ENCODE results near the gene ERAP2.
"Not testable (repeated sequence)": the region's sequence is repeated elsewhere in the genome, so short reads cannot be mapped to it uniquely, and the experiment has no call there.

Gene ERAP2

DNA sequence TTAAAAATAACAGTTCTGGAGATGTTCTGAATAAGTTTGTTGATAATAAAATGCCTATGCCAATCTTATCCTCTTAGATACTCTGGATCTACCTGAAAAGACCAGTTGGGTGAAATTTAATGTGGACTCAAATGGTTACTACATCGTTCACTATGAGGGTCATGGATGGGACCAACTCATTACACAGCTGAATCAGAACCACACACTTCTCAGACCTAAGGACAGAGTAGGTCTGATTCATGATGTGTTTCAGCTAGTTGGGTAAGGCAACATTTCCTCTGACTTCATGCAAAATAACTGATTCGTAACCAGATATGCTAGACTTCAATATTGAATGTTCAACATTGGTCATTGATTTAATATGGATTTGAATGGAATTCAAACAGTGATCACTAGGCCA lies 27.0 kb downstream of the ERAP2 start:
- no peak for DNase-seq

DNA sequence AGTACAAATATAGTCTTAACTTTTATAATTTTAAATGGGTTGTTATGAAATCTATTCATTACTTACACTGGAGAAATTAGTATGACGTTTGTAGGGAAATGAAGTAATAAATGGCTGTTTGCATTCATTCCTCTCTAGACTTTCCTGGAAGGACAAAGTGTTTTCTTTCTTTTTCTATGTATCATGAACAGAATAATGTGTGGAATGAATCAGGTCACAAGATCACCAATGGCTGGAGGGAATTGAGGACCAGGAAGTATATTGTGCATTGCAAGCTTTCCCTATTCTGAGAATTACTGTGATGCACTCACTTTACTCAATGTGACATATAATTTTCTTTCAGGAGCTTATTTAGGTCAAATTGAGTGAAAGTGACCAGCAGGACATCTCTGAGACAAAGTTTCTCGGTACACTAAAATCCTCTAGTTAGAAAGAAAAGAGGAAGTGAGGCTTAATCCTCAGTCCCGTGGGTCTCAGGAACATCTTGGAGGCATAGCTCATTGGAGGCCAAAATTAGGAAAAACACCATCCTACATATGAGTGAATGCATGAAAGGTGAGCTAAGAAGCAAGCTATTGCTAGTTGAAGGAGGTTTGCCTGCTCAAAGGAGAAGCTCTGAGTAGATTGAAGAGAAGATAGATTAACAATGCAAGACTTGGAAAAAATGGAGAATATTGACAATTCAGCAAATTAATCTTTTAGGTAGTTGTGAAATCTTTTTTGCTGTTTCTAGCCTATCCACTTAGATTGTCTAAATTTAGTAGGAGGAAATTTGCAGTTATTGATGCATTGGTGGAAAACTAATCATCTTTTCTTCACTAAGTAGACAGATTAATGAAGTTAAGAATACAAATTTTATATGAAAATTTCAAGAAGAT lies 28.0 kb downstream of the ERAP2 start:
- no peak for DNase-seq

DNA sequence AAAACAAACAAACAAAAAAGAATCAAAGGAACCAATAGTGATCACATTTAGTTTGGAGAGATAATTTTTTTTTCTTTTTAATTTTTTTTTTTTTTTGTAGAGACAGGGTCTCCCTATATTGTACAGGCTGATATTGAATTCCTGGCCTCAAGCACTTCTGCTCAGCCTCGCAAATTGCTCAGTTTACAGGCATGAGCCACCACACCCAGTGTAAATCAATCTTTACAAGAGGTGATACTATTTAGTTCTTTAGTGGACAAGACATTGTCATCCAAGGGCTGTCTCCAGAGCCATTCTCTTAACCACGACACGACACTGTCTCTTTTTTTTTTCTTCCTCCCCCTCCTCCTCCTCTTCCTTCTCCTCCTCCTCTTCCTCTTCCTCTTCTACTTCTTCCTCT lies 29.6 kb downstream of the ERAP2 start:
- no peak for DNase-seq

DNA sequence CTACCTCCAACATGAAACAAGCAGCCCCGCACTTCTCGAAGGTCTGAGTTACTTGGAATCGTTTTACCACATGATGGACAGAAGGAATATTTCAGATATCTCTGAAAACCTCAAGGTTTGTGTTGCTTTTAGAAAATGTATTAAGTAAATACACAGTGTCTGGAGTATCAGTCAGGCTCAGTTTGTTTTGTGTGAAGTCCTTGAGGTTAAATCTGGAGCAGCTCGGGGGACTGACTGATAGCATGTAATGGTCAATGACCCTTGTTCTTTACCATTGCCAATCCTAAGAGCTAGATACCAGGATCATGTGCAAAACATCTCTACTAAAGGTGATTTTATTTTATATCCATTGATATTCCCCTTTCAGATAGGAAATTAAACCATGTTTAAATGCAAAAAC lies 32.7 kb downstream of the ERAP2 start:
- no peak for DNase-seq

DNA sequence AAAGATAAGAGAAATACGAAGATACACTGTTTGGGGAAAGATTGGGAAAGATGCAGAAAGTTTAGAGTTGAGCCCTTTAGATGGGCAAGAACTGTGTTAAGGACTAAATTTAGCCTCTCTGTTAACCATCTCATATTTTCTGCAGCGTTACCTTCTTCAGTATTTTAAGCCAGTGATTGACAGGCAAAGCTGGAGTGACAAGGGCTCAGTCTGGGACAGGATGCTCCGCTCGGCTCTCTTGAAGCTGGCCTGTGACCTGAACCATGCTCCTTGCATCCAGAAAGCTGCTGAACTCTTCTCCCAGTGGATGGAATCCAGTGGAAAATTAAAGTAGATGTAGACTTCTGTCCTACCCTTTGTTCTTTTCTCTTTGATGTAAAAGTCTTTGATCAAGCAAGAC lies 33.1 kb downstream of the ERAP2 start:
- DNase-seq, result no peak

DNA sequence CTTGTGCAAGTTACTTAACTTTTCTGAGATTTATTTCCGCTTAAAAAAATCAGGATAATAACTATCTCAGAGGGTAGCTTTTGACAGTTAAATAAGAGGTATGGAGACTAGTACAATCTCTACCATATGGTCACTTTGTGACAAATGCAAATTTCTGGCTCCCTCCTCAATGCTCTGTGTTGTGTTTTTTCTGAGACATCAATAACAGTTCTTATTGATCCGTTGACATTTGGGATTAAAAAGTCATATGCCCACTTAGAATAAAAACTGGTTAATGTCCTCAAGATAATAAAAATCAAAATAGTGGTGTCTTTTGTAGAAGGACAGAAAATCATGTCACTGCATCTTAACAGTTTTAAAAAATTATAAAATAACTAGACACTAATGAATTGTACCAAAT lies 34.8 kb downstream of the ERAP2 start:
- DNase-seq, result no peak

DNA sequence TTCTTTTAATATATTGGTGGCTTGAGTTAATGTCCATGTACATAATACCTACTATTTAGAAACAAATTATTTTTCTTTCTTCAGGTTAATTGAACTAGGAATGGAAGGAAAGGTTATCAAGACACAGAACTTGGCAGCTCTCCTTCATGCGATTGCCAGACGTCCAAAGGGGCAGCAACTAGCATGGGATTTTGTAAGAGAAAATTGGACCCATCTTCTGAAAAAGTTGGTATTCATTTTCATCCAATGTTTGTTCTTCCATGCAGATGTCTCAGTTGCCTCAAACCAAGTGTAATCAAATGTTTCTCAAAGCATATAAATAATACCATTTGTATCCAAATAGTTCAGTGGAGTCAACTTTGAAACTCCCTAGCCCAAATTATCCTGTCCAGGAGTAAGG lies 36.9 kb downstream of the ERAP2 start:
- no peak for DNase-seq

DNA sequence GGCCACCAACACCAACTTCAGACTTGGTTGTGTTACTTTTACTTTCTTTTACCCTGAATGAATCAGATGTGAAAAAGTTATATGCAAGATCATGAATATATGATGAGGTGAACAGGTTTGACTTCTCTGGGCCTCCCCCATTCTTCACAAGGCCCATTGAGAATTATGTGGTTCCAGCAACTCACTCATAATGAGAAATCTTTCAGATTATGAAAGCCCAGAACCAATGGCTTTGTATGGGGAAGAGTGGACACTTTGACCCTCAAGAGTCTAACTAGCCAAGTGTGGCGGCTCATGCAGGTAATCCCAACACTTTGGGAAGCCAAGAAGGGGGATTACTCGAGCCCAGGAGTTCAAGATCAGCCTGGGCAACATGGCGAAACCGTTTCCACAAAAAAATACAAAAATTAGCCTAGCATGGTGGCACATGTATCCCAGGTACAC lies 43.5 kb downstream of the ERAP2 start:
- no peak for DNase-seq

DNA sequence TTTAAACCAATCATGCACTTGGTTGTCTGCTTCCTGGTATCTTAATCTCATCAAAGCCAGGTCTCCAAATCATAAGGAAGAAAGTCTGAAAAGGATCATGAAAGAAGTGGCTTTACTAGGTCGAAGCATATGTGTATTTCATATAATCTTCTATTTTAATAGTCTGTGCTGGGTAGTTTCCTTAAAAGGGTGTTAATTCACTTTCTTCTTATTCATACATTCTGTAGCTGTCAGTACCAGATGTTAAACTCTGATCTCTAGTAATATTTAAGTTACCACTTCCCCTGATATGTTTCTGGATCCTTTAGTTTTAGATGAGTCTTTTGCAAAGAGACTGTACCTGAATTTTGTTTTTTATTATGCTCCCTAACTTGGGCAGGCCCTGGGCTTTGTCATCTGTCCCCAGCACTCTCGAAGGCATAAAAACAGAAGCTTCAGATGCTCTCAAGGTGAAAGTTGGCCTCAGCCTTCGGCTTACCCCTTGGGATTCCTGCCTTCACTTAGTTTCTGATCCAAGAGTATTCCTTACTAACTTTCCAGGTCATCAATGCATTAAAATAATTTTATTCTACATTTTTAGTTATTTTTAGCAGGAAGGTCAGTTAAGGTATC lies 44.5 kb downstream of the ERAP2 start:
- DNase-seq, result no peak

DNA sequence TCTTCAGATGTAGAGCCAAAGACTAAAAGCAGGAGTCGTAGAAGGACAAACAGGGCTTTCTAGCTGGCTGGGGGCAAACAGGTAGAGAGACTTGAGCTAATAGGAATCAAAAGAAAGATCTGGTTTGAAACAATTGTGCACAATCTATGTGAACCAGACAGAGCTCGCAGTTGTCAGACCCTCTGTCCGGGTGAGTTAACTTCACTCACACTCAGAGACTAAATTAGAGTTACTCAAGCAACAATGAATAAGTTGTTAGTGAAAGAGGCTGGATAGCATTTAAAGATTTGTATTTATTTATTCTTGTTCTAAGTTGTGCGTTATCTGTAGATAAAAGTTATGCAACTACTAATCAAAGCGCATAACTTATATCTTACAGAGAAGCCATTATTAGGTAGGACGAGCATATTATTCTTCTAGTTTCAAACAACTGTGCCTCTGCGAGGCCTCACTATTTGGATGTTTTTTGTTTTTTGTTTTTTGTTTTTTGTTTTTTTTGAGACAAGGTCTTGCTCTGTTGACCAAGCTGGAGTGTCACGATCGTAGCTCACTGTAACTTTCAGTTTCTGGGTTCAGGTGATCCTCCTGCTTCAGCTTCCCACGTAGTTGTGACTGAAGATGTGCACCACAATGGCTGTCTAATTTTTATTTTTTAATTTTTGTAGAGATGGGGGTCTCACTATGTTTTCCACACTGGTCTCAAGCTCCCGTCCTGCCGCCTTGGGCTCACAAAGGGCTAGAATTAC lies 46.4 kb downstream of the ERAP2 start:
- DNase-seq, result no peak

DNA sequence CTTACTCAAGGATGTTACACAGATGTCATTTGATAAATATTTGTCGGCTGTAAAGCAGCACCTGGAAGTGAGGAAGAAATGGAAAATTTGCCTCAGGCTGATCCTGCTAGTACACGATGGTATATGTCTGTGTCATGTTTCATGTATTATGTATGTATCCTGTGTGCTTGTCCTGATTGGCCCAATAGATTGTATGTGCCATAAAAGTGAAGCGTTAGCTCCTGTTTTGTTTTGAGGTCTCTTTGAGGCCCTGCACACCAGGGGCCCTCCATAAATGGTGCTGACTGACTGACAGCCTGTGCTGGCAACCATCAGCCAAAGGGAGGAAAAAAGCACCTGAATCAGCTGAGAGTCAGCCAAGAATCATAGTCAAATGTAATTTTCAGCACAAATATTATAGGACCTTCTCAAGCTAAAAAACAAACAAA lies 47.7 kb downstream of the ERAP2 start:
- no peak for DNase-seq

DNA sequence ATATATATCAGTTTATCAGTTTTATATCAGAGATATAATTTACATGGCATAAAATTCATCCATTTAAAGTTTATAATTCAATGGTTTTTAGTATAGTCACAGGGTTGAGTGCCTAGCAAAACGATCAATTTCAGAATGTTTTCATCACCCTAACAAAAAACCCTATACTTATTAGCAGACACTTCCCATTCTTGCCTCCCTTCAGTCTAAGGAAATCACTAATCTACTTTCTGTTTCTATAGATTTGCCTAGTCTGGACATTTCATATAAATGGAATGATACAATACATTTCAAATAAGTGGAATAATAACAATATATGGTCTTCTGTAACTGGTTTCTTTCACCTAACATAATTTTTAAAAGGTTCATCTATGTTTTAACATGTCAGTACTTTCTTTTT lies 50.0 kb downstream of the ERAP2 start:
- no peak for DNase-seq

DNA sequence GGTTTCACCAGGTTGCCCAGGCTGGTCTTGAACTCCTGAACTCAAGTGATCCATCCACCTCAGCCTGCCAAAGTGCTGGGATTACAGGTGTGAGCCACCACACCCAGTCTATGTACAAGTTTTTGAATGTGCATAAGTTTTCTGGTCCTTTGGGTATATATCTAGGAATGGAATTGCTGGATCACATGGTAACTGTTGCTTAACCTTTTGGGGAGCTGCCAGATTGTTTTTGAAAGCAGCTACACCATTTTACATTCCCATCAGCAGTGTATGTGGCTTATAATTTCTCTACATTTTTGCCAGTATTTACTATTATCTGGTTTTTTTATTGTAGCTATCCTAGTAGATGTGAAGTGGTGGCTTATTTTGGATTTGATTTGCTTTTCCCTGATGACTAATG lies 50.7 kb downstream of the ERAP2 start:
- DNase-seq, result no peak

DNA sequence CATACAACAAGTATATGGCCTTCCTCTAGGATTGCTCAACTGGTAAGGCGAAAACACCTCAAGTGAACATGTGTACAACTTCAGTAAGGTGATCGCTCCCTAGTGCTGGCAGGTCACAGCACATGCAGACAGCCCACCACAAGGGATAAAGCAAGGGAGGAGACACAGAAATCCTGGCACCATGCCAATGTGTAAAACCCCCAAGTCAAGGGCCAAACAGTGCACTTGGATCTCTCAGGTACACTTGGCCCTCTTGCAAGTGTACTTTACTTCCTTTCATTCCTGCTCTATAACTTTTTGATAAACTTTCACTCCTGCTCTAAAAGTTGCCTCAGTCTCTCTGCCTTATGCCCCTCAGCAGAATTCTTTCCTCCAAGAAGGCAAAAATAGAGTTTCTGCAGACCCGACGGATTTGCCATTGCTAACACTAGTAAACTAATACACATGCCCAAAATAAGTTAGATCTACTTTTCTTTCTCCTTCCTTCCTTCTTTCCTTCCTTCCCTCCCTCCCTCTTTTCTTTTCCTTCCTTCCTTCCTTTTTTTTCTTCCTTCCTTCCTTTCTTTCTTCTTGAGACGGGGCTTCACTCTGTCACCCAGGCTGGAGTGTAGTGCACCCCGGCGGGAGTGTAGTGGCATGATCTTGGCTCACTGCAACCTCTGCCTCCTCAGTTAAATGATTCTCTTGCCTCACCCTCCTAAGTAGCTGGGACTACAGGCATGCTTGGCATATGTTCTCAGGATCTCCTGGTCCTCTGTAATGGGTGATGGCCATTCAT lies 52.8 kb downstream of the ERAP2 start:
- no peak for DNase-seq

DNA sequence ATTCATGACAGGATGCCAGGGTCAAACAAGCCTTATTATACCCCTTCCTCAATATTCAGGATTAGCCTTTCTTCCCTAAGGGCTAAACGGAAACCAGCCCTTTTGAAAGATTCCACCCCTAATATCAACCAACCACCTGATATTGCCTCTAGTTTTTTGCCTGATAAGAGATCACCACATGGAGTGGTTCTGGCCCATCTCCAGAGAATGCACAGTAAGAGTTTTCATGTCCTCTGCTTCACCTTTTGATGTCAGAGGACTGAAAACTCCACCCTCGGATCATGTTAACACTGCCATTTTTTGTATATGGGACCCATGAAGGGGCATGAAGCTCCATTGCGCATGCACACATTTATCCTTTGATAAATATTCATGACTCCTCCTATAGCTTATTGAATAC lies 53.8 kb downstream of the ERAP2 start:
- no peak for DNase-seq

DNA sequence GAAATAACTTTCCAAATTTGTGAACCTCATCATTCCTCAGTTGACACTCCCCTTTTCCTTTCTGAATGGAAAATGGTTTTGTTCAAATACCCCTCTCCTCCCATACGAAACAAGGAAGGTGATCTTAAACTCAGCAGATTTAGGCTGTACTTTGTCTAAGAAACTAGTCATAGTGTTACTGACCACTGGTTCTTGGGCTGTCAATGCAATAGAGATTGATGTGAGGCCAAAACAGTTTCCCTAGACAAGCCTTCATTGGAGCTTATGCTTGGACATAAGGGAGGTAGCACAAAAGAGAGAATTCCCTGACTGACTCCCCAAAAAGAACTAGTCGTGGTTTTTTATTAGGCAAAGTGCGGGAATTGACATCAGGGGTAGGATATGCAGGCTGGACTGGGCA lies 54.3 kb downstream of the ERAP2 start:
- no peak for DNase-seq

DNA sequence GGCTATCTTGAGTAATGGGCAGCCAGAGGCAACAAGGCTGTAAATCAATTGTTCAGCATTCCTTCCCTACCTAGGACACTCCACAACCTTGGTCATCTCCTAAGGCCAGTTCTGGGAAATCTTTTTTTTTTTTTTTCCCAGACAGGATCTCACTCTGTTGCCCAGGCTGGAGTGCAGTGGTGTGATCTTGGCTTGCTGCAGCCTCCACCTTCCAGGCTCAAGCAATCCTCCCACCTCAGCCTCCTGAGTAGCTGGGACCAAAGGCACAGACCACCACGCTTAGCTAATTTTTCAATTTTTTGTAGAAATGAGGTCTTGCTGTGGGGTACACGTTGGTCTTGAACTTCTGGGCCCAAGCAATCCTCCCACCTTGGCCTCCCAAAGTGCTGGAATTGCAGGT lies 54.7 kb downstream of the ERAP2 start:
- DNase-seq, result not testable (repeated sequence)

DNA sequence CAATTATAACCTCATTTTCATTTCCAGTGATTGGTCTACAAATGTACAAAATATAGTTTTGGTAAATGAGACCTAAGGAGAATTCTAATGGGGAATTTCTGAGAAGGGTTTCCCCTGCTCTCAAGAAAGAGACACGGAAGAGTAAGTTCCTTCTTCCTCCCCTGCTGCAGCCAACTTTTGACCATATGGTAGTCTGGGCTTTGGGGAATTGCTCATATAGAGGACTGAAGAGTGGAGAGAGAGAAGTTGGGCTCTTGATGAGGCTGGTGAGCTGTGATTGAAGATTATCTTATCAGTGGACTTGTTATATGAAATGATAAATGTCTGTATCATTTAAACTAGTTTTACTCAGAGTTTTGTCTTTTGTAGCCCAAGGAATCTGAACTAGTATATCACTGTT lies 55.3 kb downstream of the ERAP2 start:
- DNase-seq, result no peak

DNA sequence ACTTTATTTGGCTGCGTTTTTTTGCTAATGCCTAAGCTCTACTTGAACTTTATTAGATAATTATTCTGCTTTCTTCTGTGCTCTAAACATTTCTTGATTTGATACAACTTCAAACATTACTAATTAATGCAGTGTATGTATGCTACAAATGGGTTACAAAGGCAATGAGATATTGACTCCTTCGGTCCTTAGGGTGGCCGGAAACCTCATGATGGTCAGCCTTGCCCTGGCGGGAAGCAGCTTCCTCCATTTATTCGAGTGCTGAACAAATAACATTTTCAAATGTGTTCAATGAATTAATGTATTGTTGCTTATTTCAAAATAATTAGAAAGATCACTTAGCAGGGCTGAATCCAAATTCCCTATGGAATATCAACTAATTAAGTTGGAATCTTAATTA lies 55.7 kb downstream of the ERAP2 start:
- no peak for DNase-seq

DNA sequence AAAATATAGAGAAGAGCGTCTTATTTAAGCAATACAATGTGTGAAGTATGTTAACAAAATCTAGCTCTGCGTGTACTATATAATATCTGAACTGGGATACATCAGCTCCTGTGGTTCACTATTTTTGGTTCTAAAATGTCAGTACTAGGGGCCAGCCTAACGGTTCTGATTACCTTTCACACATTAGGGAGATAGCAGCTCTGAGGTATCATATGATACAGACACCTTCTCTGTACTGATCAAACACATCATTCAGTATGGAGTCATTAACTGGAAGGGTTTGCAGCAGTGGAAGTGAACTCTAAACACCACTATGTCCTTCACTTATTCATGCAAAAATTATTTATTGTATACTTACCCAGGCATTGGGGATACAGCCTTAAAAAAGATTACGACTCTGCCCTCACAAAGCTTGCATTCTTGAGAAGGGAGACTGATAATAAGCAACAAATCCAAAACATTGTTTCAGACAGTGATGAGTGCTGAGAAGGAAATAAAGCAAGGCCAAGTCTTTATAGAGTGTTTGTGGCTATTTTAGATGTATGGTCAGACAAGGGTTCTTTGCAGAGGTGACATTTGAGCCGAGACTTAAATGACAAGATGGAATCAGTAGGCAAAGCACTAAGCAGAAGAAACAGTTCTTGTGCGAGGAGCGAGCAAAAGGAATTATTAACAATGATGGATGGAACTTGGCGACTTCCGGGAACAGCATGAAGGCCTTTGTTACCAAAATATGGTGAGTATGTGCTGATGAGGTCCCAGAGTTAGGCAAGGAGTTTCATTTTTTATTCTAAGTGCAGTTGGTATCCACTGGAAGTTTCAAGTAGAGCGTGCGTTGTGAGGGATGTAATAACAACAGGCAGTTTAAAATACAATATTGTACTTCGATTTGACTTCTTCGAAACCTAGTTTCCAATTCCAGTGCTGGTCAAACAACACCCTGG lies 57.7 kb downstream of the ERAP2 start:
- peak; percentile 46 for DNase-seq

DNA sequence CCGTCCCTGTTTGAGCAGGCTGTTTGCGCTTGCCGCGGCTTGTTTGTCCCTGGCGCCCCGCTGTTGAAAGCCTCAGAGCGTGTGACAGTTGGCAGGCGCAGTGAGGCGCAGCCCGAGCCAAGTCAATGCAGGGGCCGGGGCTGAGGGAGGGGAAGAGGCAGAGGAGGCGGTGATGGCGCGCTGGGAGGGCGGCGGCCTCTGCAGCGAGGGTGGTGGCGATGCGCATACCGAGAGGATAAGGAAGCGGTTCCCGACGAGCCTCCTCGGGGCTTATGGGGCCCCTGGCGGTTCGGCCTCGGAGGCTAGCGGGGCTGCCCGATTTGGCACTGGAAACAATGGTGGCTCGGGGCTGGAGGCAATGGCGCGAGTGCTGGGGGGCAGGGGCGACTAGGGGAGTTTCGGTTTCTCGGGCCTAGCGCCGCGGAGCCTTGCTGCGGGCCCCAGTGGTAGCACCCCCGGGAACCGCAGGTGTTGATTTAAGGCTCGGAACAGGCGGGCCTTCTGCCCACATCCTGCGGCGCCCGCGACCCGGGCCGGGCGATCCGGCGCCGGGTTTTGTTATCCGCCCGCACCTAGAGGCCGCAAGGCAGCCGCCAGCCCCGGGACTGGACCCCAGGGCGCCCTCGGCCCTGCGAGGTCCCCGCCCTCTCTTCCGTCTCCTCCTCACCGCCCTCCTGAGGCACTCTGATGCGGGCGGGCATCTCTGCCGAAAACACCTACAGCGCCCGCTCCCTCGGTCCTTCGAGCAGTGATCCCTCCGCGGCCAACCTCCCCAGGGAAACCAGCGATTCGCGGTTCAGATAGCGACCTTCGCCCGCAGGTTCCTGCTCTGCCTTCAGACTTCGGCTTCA lies 58.6 kb downstream of the ERAP2 start:
- DNase-seq, result peak; percentile 82

Measured in NCI-H526 treated with DMSO at 0.1 percent for 48 hours (cell line).